Neural cell (in vitro differentiated cells): ENCODE results near the gene OSGEP. TPM values are rescaled to one million over a fixed set of nuclear protein-coding genes. Genes with fewer than 3 reads are reported as not detected.

ENCODE experiments used
- H2AFZ ChIP-seq: fragments of 200-600, 300-800 bp; sonication (generic), shearing (Covaris generic); 2 replicates; pipeline ENCODE4 v1.6.0; 2014; ENCODE audit warnings: low read depth, mild to moderate bottlenecking, antibody characterized with exemption, low read length, moderate library complexity
- H3F3A ChIP-seq: fragments of 200-600 bp; shearing (Covaris generic); 2 replicates; pipeline ENCODE4 v1.6.1; 2016; ENCODE audit warnings: mild to moderate bottlenecking, moderate library complexity, mixed read lengths, antibody characterized with exemption, low read length; ENCODE audit not compliant: insufficient read depth, poor library complexity, severe bottlenecking
- H3K27ac ChIP-seq: fragments of 200-600, 300-800 bp; sonication (generic), shearing (Covaris generic); 2 replicates; pipeline ENCODE4 v1.5.1; 2014; ENCODE audit warnings: mild to moderate bottlenecking, low read length, moderate library complexity
- H3K27me3 ChIP-seq: fragments of 300-800, 200-600 bp; sonication (generic), shearing (Covaris generic); 2 replicates; pipeline ENCODE4 v1.6.0; 2014; ENCODE audit warnings: mild to moderate bottlenecking, low read depth, low read length, moderate library complexity; ENCODE audit not compliant: insufficient read depth
- H3K36me3 ChIP-seq: fragments of 300-800, 200-600 bp; sonication (generic), shearing (Covaris generic); 2 replicates; pipeline ENCODE4 v1.5.1; 2014; ENCODE audit warnings: mild to moderate bottlenecking, antibody characterized with exemption, low read length, moderate library complexity; ENCODE audit not compliant: insufficient read depth
- H3K4me2 ChIP-seq: fragments of 300-800, 200-600 bp; sonication (generic), shearing (Covaris generic); 2 replicates; pipeline ENCODE4 v1.6.0; 2014; ENCODE audit warnings: mild to moderate bottlenecking, low read length
- H3K4me3 ChIP-seq: fragments of 300-800, 200-600 bp; sonication (generic), shearing (Covaris generic); 2 replicates; pipeline ENCODE4 v1.5.1; 2014; ENCODE audit warnings: mild to moderate bottlenecking, low read length, moderate library complexity
- H3K79me2 ChIP-seq: fragments of 200-600 bp; shearing (Covaris generic); replicated peaks from 2 replicates; pipeline ENCODE4 v1.6.0; 2014; ENCODE audit warnings: mild to moderate bottlenecking, low read length, moderate library complexity; ENCODE audit not compliant: insufficient read depth
- H3K9ac ChIP-seq: fragments of 300-800, 200-600 bp; sonication (generic), shearing (Covaris generic); 2 replicates; pipeline ENCODE4 v1.6.1; 2016; ENCODE audit warnings: mild to moderate bottlenecking, low read length, mixed read lengths
- H3K9me2 ChIP-seq: fragments of 200-600 bp; shearing (Covaris generic); 2 replicates; pipeline ENCODE4 v1.6.1; 2016; ENCODE audit warnings: mild to moderate bottlenecking, low read length, mixed read lengths; ENCODE audit not compliant: insufficient read depth
- H3K9me3 ChIP-seq: fragments of 200-600, 300-800 bp; sonication (generic), shearing (Covaris generic); 2 replicates; pipeline ENCODE4 v1.6.1; 2016; ENCODE audit warnings: mild to moderate bottlenecking, mixed run types, low read length, moderate library complexity, mixed read lengths
- H4K20me1 ChIP-seq: fragments of 200-600 bp; shearing (Covaris generic); 2 replicates; pipeline ENCODE4 v1.6.1; 2016; ENCODE audit warnings: mild to moderate bottlenecking, mixed run types; ENCODE audit not compliant: insufficient read depth
- CTCF ChIP-seq: fragments of 450-650 bp; IDR thresholded peaks from 2 replicates; pipeline ENCODE4 v1.5.1; 2014; ENCODE audit warnings: antibody characterized with exemption, mild to moderate bottlenecking, moderate library complexity; ENCODE audit not compliant: poor library complexity, severe bottlenecking
- EP300 ChIP-seq: fragments of 450-650 bp; conservative IDR thresholded peaks from 2 replicates; pipeline ENCODE4 v1.6.1; 2014; ENCODE audit warnings: antibody characterized with exemption, mild to moderate bottlenecking, moderate library complexity; ENCODE audit not compliant: poor library complexity, severe bottlenecking
- EZH2 ChIP-seq: fragments of 200-600, 300-800 bp; shearing (Covaris generic), sonication (generic); IDR thresholded peaks from 2 replicates; pipeline ENCODE4 v1.6.1; 2014; ENCODE audit warnings: antibody characterized with exemption, low read length, borderline replicate concordance, mild to moderate bottlenecking; ENCODE audit not compliant: insufficient read depth, poor library complexity, severe bottlenecking
- MXI1 ChIP-seq: fragments of 450-650 bp; conservative IDR thresholded peaks from 2 replicates; pipeline ENCODE4 v1.6.1; 2014; ENCODE audit warnings: antibody characterized with exemption, mild to moderate bottlenecking; ENCODE audit not compliant: poor library complexity, severe bottlenecking
- POLR2AphosphoS5 ChIP-seq: IDR thresholded peaks from 2 replicates; pipeline ENCODE4 v1.6.1; 2012
- RAD21 ChIP-seq: fragments of 450-650 bp; conservative IDR thresholded peaks from 2 replicates; pipeline ENCODE4 v1.6.1; 2014; ENCODE audit warnings: antibody characterized with exemption, mild to moderate bottlenecking, moderate library complexity
- REST ChIP-seq: IDR thresholded peaks from 2 replicates; pipeline ENCODE4 v1.6.1; 2012; ENCODE audit warnings: borderline replicate concordance
- SMC3 ChIP-seq: fragments of 450-650 bp; conservative IDR thresholded peaks from 2 replicates; pipeline ENCODE4 v1.6.1; 2014; ENCODE audit warnings: antibody characterized with exemption, mild to moderate bottlenecking, moderate library complexity; ENCODE audit not compliant: poor library complexity
- TAF1 ChIP-seq: IDR thresholded peaks from 2 replicates; pipeline ENCODE4 v1.6.1; 2012; ENCODE audit warnings: low read depth
- polyA plus RNA-seq: library from polyadenylated mRNA; depleted of rRNA; stranded (reverse); fragments of >200 nt; gene quantifications from 2 replicates; pipeline ENCODE4 v1.2.3, GENCODE V29; 2014

The OSGEP gene
- polyA plus RNA-seq, 1 donor from 2014 or later, result 264 TPM

DNA sequence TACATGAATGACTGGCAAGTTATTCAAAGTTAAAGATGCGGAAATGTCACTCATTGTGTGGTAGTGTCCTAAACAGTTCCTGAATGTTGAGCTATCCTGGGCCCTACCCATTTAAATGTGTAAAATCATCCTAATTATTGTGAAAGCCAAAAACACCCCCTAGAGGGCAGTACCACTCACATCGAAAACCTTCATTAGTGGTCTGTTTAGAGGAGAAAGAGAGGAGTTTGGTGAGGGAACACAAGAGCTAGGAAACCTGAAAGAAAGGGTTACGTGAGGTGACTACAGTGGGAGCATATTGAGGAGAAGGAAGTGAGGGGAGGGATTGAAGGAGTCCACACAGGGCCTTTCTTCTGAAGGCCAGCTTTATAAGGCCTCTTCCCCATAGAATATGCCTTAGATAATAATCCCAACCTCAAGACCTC lies 38.8 kb downstream of the OSGEP start:
- no peak overlapping the region for H3K4me3 ChIP-seq
- peaks cover 9% of the 10 kb centered on the region for H3K27me3 ChIP-seq
- no peak for TF ChIP-seq RAD21
- TF ChIP-seq CTCF, result peak; percentile 32
- H3K9me2 ChIP-seq, result no peaks in the 10 kb centered on the region
- no peaks in the 10 kb centered on the region for H3K9me3 ChIP-seq
- H3K27ac ChIP-seq, result no peak overlapping the region
- no peaks in the 10 kb centered on the region for H3K79me2 ChIP-seq
- H2AFZ ChIP-seq, result no peak overlapping the region
- H4K20me1 ChIP-seq, result no peaks in the 10 kb centered on the region
- no peak overlapping the region for H3K9ac ChIP-seq
- H3K4me2 ChIP-seq, result no peak overlapping the region
- H3F3A ChIP-seq, result no peaks in the 10 kb centered on the region
- no peaks in the 10 kb centered on the region for H3K36me3 ChIP-seq

GRCh38 chr14:20413744-20414082 lies 40.9 kb downstream of the OSGEP start:
- Histone ChIP-seq H3K9ac (peak overlapping the region; percentile 66), H3K4me2 (peak overlapping the region; percentile 56), H3K27me3 (peaks cover 9% of the 10 kb centered on the region), H2AFZ (peak overlapping the region; percentile 51), H3K27ac (peak overlapping the region; percentile 56), H3K4me3 (peak overlapping the region; percentile 88), H3K9me3 (no peaks in the 10 kb centered on the region), H4K20me1 (no peaks in the 10 kb centered on the region), H3F3A (no peaks in the 10 kb centered on the region), H3K36me3 (no peaks in the 10 kb centered on the region), H3K9me2 (no peaks in the 10 kb centered on the region), H3K79me2 (no peaks in the 10 kb centered on the region)
- TF ChIP-seq EP300 (no peak), SMC3 (no peak), REST (no peak), EZH2 (no peak), CTCF (no peak), POLR2AphosphoS5 (no peak), RAD21 (no peak), MXI1 (no peak), TAF1 (no peak)
